ENCODE data around the gene HABP4.
"Not testable (repeated sequence)": the region's sequence is repeated elsewhere in the genome, so short reads cannot be mapped to it uniquely, and the experiment has no call there.

The HABP4 gene

DNA sequence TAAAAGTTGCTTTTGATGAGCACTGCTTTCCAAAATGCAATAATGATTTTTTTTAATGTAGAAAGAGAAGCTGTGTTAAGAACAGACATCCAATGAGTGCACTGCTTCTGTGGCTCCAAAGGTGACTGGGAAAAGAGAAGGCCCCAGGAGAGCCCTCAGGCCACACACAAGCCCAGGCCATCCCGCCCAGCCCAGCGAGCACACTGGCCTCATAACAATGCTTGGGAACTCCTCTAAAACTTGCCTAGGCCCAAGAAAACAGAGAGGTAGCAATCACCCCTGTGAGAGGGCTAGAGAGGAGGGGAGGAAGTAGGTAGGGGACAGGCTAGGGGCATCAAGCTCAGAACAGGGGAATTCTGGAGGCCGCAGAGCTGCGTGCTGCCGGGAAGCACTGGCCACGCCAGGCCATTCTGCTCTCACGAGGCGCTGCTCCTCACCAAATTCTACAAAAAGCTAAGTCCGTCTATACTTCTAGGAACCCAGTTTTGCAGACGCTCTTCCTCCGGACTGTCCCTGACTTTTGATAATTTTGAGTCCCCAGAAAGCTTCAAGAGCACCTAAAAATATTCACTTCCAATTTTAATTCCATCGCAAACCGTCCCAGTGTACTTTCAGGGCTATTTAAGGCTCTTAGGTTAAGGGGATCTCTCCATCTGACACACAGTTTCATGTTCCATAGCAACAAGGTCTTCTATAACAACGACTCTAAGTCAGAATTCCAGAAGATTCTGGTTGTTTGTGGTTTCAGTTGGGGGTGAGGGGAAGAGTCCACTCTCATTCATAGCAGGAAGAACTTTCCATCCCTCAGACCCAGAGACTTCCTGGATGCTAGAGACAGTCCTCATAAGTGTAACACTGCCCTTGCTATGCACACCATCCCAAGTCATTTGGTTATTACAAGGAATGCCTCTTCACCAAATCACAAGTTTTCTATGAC lies 51.0 kb downstream of the HABP4 start:
- DNase-seq: no peak

DNA sequence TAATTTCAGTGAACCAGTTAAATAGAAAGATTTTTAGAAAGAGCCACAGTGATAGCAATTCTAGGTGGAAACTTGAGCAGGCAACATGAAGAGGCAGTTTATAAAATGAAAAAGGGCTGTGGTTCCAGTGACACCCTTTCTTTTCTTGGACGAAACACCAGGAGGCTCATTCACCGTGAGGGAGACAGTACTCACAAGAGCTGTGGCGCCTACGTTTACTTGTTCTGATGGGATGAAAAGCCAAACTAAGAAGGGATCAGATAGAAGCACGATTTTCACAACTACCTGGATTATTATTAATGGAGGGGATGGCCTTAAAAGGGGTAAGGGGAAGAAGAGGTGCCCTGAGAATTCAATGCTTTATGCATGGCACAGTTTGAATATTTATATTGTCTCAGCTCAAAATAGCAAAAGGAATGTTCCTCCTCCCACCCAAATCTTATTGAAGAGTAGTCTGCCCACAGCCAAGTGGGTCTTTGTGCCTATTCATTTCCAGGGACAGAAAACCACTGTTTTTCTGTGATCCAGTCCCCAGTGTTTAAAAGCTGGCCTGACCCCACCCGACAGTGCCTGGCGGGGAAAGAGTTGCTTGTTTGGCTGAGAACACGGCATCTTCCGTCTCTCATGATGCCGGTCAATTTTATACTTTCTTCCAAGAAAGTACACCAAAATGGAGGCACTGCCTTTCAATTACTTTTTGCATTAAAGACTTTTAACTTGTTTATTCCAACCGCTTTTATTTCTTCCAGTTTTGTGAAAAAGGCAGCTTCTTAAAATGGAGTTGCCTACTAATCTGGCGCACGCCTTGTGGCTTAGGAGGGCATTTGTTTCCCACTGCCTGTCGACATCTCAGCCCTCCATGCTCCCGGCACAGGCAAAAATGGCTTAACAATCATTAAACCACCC lies 51.9 kb downstream of the HABP4 start:
- no peak for DNase-seq

DNA sequence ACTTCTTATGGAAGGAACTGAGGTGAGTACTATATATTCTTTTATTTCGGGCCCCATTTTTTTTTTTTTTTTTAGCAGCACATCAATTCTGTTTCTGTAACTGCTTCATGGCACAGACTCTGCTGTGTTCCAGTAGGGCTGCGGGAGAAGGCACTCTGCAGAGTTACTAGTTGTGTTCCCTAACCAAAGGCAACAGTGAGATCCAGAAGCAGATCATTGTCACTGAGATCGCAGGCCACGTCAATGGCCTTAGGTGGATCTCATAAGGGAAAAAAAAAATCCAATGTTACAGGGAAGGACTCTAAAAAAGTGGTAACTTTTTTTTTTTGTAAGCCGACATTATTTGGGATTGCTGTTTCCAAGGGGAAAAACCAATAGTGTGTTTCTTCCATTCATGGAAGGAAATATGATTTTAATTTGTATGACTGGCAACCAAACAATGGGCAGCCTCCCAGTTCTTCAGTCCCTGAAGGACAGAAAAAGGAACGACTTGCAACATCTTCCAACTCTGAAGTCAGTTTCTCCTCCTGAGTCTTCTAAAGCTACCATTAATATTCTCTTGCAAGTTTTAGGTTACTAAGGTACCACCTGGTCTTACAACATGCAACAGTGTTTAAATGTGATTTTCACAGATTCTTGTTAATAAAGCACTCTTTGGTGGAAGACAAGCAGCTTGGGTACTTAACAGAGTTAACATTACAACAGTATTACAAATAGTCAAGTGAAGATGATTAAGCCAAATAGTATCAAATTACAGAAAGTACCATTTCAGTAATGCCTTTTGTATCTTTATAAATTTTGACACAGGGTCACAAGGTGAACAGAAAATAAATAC lies 52.8 kb downstream of the HABP4 start:
- no peak for DNase-seq

DNA sequence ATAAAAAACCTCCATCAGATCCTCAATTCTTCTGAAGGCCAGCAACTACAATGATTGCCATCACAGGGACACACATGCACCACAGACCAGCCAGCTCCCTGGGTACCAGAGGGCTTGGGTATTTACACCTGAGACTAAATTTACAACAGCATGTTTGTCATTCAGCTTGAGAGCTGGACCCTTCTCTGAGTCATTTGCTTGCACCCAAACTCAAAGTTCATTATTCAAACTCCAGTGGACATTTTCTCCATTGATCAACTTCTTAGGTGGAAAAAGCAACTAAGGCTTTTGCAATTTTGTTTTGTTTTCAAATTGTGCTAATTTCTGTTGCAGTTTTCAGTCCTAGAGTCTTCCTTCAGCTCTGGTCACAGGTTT lies 53.4 kb downstream of the HABP4 start:
- DNase-seq: not testable (repeated sequence)

DNA sequence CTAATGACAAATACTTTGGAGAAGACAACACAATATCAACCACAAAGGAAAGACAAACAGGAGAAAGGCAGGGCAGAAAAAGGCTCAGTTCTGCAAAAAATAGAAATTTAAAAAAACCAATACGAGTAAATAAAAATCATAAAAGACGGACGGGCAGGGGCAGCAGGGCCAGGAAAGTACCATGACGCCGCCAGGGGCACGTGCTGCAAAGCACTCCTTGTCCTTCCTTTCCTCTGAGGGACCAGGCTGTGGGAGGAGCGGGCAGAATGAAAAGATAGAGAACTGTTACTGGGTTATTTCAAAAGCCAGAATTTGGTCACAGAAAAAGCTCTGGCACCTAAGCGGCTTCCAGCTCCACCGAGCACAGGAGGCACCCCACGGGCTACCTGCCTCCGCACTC lies 53.9 kb downstream of the HABP4 start:
- no peak for DNase-seq

DNA sequence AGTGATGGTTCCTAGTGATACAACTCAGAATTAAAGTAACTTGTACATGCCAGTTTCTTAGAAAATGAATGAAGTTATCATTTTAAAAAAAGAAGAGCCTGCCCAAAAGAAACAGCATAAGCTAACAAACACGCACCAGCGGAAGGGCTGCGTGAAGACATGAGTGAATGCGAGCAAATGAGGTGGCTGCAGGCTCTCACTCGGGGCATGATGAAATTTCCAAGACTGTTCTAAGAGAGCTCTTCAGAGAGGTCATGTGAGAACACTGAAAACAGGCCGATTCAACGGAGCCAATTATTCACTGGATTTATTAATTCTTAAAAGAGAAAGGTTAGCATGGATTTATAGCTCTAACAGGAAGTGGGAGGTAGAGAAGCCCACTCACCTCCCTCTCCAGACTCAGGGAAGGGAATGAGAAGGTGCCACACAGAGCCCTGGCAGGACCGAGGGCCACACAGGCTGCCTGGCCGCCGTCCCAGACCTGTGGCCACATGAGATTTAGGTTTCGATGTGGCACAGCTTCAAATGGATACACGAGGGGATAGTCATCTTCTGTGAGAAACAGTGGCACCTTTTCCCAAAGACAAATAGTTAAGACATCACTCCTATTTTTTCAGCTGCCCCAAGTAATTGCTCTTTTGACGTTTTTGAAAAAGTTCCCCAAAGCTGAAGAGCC lies 55.5 kb downstream of the HABP4 start:
- DNase-seq: no peak

DNA sequence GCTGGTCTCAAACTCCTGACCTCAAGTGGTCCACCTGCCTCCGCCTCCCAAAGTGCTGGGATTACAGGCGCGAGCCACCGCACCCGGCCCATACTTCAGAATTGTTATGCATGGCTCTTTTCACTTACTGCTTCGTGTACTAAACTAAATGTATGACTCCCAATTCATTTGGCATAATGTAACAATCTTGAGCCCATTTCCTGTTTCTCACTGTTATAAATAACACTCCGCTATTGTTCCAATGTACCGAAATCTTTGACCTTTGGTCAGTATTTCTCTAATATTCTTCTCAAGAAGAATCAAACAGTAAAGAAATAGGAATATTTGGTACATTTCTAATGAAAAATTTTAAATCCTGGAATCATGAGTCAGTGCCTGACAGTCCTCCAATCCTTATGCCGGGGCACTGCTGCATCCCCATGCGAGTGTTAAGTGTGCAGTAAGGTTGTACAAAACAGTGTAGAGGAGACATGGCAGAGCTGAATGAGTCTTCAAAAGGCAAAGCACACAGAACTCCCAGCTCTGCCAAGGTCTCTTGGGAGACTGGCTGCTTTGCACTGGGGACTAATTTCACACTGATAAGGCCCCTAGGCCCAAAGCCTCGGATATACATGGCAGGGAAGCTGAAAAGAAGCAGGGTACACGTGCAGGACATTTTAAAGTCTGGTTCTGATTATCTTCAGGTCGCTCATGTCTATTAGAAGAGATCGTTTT lies 58.4 kb downstream of the HABP4 start:
- DNase-seq: no peak

DNA sequence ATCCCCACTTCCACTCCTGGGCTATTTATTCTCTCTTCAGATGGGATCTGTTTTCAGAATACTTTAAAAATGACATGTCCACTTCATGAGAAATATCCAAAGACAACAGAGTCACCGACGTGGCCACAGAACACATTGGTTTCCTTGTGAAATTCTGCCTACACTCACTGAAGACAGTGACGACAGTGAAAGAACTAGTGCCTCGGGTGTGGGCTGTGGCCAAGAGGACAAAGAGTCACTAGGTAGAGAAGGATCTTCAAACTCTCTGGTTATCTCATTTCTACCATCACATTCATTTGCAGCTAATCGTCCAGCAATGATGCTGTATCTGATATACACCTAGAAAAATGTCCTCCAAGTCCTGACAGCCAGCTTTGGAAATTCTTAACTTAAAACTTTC lies 59.1 kb downstream of the HABP4 start:
- DNase-seq: no peak

DNA sequence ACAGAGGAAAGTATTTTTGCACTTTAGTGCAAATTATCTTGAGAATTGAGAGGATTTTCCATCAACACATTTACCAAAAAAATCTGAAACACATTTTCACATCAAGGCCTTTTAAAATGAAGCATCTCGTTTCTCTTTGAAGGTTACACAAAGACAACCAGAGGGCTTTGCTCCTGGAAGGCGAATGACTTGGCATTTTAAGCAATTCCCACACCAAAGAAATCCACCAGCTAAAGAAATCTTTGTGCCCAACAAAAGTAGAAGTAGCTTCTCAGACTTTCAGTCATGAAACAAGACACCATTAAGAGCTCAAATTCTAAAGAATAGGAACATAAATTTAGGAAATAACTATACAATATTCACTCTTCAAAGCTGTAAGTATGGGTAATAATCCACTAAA lies 59.9 kb downstream of the HABP4 start:
- DNase-seq: no peak

DNA sequence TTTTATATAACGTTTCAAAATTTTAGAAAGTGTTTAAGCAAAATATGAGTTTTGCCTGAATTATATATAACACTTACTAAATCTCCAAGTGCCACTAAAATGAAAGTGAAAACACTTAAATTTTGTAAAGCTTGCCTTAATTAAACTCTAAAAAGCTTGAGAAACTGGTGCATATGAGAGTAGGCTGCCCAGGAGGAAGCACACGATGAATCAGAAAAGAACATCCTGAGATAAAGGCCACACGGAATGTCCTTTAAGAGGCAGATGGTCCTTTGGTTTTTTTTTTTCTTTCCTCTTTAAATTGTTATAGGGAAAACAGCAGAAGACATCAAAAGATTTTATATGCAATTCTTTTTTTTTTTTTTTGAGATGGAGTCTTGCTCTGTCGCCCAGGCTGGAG lies 60.3 kb downstream of the HABP4 start:
- DNase-seq: no peak

DNA sequence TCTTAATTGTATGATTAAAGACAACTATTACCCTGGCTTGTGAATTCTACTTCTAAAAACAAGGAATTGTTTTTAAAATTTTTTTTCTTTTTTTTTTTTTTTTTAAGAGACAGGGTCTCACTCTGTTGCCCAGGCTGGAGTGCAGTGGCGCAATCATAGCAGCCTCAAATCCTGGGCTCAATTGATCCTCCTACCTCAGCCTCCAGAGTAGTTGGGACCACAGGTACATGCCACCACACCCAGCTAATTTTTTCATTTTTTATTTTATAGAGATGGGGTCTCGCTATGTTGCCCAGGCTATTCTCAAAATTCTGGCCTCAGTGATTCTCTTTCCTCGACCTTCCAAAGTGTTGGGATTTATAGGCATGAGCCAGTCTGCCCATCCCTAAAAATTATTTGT lies 62.3 kb downstream of the HABP4 start:
- no peak for DNase-seq

DNA sequence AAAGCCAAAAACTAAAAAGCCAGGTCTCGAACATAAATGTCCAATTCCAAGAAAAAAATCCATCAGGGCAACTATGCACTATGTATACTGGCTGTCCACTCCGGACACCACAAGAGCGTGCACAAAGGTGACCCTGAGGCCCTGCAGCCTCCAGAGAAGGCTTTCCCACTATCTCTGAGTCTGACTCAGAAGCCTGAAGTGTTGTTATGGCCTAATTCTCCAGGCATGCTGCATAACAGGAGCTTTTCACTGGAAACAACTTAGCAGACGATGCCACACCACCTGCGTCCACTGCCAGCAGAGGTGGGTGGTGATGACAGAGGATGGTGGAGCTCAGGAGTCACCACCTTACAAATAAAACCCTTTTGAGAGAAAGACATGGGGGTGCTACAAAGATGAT lies 63.7 kb downstream of the HABP4 start:
- DNase-seq: no peak

DNA sequence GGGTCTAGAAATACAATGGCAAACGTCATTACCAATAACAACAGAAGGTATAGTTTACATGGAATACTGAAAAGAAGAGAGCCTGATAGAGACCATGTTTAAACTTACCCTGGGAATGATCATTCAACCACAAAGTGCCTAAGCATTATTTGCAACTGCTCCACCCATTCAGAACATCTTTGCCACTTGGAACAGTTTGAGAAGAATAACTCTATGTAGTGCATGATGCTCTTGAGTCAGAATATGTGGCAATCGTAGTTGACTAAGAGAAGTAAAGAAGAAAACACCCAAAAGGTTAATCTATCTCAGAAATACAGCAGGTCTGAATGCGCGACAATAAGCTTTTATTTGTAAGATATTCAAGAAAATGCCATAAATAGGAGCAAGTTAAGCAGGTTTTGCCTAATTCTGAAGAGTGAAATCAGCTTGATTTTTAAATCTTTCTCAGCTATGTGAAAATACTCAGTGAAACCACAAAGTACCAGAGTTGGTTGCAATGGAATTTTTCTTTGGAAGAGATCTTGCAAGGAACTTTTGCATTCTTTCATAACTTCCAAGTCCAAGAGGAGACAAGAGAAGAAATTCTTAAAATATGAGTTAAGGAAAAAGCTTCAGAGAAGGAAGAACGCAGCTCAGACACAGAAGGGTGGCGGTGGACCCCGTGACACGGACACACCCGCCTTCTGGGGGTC lies 64.3 kb downstream of the HABP4 start:
- DNase-seq: no peak

DNA sequence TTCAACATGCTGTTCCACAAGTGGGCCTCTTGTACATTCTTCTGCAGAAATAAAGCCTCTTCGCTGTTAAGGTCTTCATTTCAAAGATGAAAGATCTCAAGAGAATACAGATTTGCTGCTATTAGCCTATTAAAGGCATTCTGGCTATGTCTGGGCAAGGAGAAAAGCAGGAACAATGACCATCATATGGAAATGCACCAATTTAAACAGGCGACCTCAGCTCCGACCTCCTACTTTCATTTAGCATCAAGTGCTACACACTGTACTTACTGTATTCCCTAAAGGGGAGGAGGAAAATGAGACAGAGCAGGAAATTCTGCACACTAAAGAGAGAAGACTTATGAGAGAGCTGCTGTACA lies 64.8 kb downstream of the HABP4 start:
- DNase-seq: no peak

DNA sequence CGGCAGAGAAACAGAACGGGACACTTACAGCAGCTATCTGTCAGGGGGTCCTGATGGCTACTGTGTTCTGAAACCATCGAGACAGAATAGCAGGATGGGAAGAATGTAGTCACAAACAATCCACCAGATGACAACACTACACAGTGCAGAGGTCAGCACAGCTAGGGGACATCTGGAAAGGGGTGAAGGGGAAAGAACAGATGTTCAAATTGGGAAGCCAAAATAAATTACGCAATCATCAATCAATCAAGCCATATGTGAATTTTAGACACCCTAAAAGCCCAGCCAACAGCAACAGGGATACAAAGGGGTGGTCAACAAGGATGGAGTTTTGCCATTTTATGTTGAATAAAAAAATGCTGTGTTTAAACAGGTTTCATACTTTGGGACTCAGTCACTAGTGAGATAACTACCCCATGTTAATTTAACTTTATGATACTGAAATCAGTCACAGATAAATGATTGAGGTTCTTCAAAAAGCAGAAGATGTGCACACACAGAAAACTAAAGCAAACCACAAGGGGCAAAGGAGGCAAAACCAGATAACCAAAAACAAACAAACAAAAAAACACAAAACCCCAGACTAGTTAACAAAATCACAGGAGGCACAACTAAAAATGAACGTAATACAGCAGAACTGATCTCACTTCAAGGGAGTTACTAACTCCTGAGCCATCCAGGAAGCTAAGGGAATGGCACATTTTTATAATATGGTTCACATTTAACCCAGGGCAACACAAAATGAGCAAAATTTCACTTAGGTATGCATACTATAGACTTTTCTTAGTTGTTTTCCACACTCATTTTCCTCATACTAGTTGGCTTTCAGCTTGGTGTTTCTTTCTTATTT lies 65.9 kb downstream of the HABP4 start:
- no peak for DNase-seq

DNA sequence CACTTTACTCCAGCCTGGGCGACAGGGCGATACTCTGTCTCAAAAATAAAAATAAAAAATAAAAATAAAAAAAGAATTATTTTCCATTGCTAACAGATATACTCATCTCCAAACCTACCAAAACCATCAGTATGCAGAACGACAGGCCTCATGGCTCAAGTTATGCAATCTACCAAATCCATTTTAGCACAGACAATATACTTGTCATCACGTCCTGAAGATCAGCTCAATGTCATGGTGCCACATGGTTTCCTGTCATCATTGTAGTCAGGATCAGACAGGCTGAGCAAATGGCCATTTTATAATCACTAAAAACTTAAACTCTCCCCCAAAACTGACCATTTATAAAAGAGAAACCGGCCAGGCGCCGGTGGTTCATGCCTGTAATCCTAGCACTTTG lies 69.1 kb downstream of the HABP4 start:
- DNase-seq: no peak

DNA sequence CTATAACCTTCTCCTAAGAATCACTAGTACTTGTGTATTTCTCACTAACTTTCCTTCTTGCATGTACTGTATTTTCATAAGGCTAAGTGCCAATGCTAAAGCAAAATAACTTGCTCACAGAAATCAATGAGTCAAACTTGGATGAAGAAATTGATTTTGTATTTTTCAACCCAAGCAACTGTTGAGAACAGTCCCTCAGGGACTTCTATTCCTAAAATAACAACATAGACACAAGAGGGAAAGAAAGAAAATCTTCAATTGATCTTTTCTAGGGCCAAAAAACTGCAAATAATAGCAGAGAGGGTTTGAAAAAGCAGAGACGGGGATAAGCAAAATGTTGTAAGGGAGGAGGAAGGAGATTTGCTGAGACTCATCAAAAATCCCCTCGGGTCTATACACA lies 69.8 kb downstream of the HABP4 start:
- DNase-seq: no peak

DNA sequence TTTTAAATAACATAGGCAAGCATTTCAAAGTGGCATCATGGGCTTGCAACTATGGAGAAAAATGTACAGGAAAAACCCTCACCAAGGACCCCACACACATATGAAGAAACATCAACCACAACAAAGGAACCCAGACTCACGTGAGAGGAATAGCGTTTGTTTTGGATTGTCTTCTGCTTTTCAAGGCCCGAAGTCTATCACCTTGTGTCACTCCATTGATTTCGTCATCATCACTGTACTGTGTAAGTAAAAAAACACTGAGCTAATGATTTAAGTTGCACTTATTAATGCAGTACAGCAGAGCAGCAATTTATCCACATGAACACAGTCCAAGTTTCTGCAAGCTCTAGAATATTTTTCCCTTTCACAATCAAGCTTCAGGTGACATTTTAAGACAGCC lies 72.4 kb downstream of the HABP4 start:
- DNase-seq: no peak

DNA sequence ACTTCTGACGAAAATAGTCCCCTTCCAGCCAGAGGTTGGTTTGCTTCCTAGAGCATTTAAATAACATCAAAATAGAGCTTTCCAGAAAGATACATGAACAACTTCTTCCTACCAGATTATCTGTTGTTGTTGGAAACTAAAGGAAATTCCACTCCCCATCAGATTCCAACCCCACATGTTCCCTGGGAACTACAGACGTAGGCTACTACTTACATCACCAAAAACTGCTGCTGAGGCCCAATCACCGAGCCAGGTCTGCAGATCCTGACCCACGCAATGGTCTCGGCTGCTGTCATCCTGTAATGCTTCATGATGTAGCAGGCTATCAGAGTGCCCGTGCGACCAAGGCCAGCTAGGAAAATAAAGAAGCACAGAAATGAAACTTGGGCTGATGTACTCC lies 73.4 kb downstream of the HABP4 start:
- DNase-seq: no peak

DNA sequence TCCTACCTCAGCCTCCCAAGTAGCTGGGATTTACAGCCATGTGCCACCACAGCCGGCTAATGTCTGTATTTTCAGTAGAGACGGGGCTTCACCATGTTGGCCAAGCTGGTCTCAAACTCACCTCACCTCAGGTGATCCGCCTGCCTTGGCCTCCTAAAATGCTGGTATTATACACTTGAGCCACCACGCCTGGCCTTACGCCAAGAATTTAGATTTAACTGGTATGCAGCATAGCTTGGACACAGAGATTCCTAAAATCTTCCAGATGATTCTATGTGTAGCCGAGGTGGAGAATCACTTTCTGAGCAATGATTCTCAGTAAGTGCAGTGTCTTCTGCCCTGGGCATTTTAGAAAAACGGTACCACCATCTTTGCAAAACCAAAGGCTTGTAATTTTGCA lies 74.1 kb downstream of the HABP4 start:
- no peak for DNase-seq

All from activated CD4-positive, alpha-beta T cell treated with anti-CD3 and anti-CD28 coated beads, Interleukin-2, amount 50 U/mL, for 16 hours (primary cell).